Neuronal stem cell (in vitro differentiated cells): ENCODE results near the gene PIP5K1C.
A peak's percentile ranks its signal among the peaks of the same experiment; 100 is the strongest.

Experiments used
- DNase-seq: peaks from one replicate; pipeline ENCODE4 v3.0.0-alpha.2; 2013; ENCODE audit warnings: low spot score
- H2AFZ ChIP-seq: one replicate; pipeline ENCODE4 v1.6.1; 2013; ENCODE audit warnings: mild to moderate bottlenecking, low read length, inconsistent platforms
- H2AK5ac ChIP-seq: 2 replicates; pipeline ENCODE4 v1.6.1; 2013; ENCODE audit warnings: low read depth, mild to moderate bottlenecking, inconsistent platforms, low read length, moderate library complexity, mixed read lengths
- H2BK120ac ChIP-seq: 2 replicates; pipeline ENCODE4 v1.6.1; 2013; ENCODE audit warnings: low read depth, mild to moderate bottlenecking, inconsistent platforms, low read length, moderate library complexity, mixed read lengths
- H2BK12ac ChIP-seq: one replicate; pipeline ENCODE4 v1.6.1; 2013; ENCODE audit warnings: low read length, inconsistent platforms
- H2BK15ac ChIP-seq: 2 replicates; pipeline ENCODE4 v1.6.1; 2013; ENCODE audit warnings: mild to moderate bottlenecking, low read length, inconsistent platforms, mixed read lengths
- H2BK5ac ChIP-seq: one replicate; pipeline ENCODE4 v1.6.1; 2013; ENCODE audit warnings: inconsistent platforms, mild to moderate bottlenecking, low read length, moderate library complexity
- H3K14ac ChIP-seq: one replicate; pipeline ENCODE4 v1.6.1; 2013; ENCODE audit warnings: low read length, inconsistent platforms
- H3K18ac ChIP-seq: 2 replicates; pipeline ENCODE4 v1.6.1; 2013; ENCODE audit warnings: low read length, inconsistent platforms
- H3K23ac ChIP-seq: 2 replicates; pipeline ENCODE4 v1.6.1; 2013; ENCODE audit warnings: low read depth, mild to moderate bottlenecking, mixed read lengths, low read length, inconsistent platforms; ENCODE audit not compliant: poor library complexity
- H3K27ac ChIP-seq: replicated peaks from 3 replicates; pipeline ENCODE4 v1.5.1; 2013; ENCODE audit warnings: low read length, inconsistent platforms
- H3K27me3 ChIP-seq, 3 experiments: 2 replicates each; pipeline ENCODE4 v1.6.1; 2013; ENCODE audit warnings: low read length in 3 of 3, mild to moderate bottlenecking in 2 of 3, inconsistent platforms in 1 of 3, low read depth in 1 of 3, mixed read lengths in 1 of 3, moderate library complexity in 1 of 3; ENCODE audit not compliant: control insufficient read depth in 3 of 3, insufficient read depth in 3 of 3
- H3K36me3 ChIP-seq, 2 donors: replicated peaks in 1 of 2; 2 replicates each; pipeline ENCODE4 v1.6.1; 2013; ENCODE audit warnings: low read length in 2 of 2; ENCODE audit not compliant: control insufficient read depth in 2 of 2, insufficient read depth in 2 of 2
- H3K4ac ChIP-seq: 2 replicates; pipeline ENCODE4 v1.6.1; 2013; ENCODE audit warnings: inconsistent platforms, mild to moderate bottlenecking, low read length, moderate library complexity
- H3K4me1 ChIP-seq, 2 donors: 1 replicate in 1 of 2; 2 replicates in 1 of 2; pipeline ENCODE4 v1.6.1; 2013; ENCODE audit warnings: low read length in 2 of 2, low read depth in 1 of 2; ENCODE audit not compliant: control insufficient read depth in 2 of 2, insufficient read depth in 1 of 2
- H3K4me2 ChIP-seq: one replicate; pipeline ENCODE4 v1.6.1; 2013; ENCODE audit warnings: mild to moderate bottlenecking, low read length, inconsistent platforms; ENCODE audit not compliant: insufficient read depth, poor library complexity, severe bottlenecking
- H3K4me3 ChIP-seq, 2 donors: 2 replicates each; pipeline ENCODE4 v1.5.1; 2013; ENCODE audit warnings: low read length in 2 of 2, mild to moderate bottlenecking in 2 of 2, inconsistent platforms in 1 of 2, moderate library complexity in 1 of 2
- H3K79me1 ChIP-seq: one replicate; pipeline ENCODE4 v1.6.1; 2013; ENCODE audit warnings: low read depth, mild to moderate bottlenecking, inconsistent platforms, low read length, moderate library complexity
- H3K9ac ChIP-seq: one replicate; pipeline ENCODE4 v1.6.1; 2013; ENCODE audit warnings: mild to moderate bottlenecking, low read depth, low read length, inconsistent platforms; ENCODE audit not compliant: poor library complexity
- H3K9me3 ChIP-seq, 2 donors: replicated peaks in 1 of 2; 2 replicates each; pipeline versions ENCODE3 to v1.6.1; 2013; ENCODE audit warnings: low read length in 2 of 2, mild to moderate bottlenecking in 2 of 2, inconsistent platforms in 1 of 2, low read depth in 1 of 2, mixed read lengths in 1 of 2, moderate library complexity in 1 of 2; ENCODE audit not compliant: control insufficient read depth in 2 of 2, insufficient read depth in 1 of 2
- H4K8ac ChIP-seq: one replicate; pipeline ENCODE4 v1.6.1; 2013; ENCODE audit warnings: low read depth, mild to moderate bottlenecking, inconsistent platforms, low read length, moderate library complexity
- H4K91ac ChIP-seq: one replicate; pipeline ENCODE4 v1.6.1; 2013; ENCODE audit warnings: low read length, low read depth, mild to moderate bottlenecking, inconsistent platforms; ENCODE audit not compliant: poor library complexity
- WGBS, 2 donors: extraction: QIAGEN DNeasy Blood & Tissue Kit; methylation state at CpG; one replicate each; pipeline ENCODE4 v1.1.7; 2013; ENCODE audit warnings: missing lambda C conversion rate in 2 of 2, mixed read lengths in 1 of 2; ENCODE audit not compliant: insufficient read length in 2 of 2, insufficient replicate concordance in 1 of 2; ENCODE audit errors: extremely low coverage in 2 of 2; 5-methylcytosine and 5-hydroxymethylcytosine counted together

PIP5K1C gene

GRCh38 chr19:3695986-3696659, 4.1 kb downstream of the PIP5K1C start:
- no peak overlapping the region for H2BK120ac ChIP-seq
- H3K79me1 ChIP-seq: peaks cover 58% of the 10 kb centered on the region
- WGBS, 2 donors: no CpG with 5 or more reads among the region's 23 CpGs
- H3K4me3 ChIP-seq: no peak overlapping the region
- peak overlapping the region; percentile 73 for H2BK12ac ChIP-seq
- no peak overlapping the region for H3K23ac ChIP-seq
- no peak overlapping the region for H2AFZ ChIP-seq
- H3K4me1 ChIP-seq: peaks cover 6 to 8% of the 10 kb centered on the region in 2 donors
- H3K27ac ChIP-seq: no peak overlapping the region
- peaks cover 0 to 2% of the 10 kb centered on the region in 2 donors for H3K9me3 ChIP-seq
- H3K14ac ChIP-seq: peak overlapping the region; percentile 21
- peak overlapping the region; percentile 44 for H3K9ac ChIP-seq
- no peaks in the 10 kb centered on the region for H3K36me3 ChIP-seq
- H3K18ac ChIP-seq: peak overlapping the region; percentile 28
- peak overlapping the region; percentile 28 for H2AK5ac ChIP-seq
- H3K4ac ChIP-seq: no peak overlapping the region
- H2BK15ac ChIP-seq: no peak overlapping the region
- DNase-seq: no peak
- no peak overlapping the region for H3K4me2 ChIP-seq
- no peaks in the 10 kb centered on the region for H3K27me3 ChIP-seq
- H2BK5ac ChIP-seq: no peak overlapping the region
- H4K8ac ChIP-seq: no peak overlapping the region
- peak overlapping the region; percentile 12 for H4K91ac ChIP-seq

GRCh38 chr19:3695124-3695733, 5.0 kb downstream of the PIP5K1C start:
- Histone ChIP-seq H2AFZ (no peak overlapping the region), H2BK12ac (no peak overlapping the region), H2BK15ac (no peak overlapping the region), H3K27me3 (no peaks in the 10 kb centered on the region), H4K91ac (no peak overlapping the region), H2BK5ac (peak overlapping the region; percentile 66), H2BK120ac (no peak overlapping the region), H3K9me3 (peaks cover 4 to 6% of the 10 kb centered on the region in 2 donors), H3K23ac (peak overlapping the region; percentile 55), H3K4ac (no peak overlapping the region), H4K8ac (peak overlapping the region; percentile 17), H3K4me1 (peaks cover 6 to 8% of the 10 kb centered on the region in 2 donors), H3K79me1 (peaks cover 58% of the 10 kb centered on the region), H3K9ac (peak overlapping the region; percentile 30), H3K18ac (no peak overlapping the region), H3K4me2 (no peak overlapping the region), H3K14ac (peak overlapping the region; percentile 56), H3K4me3 (no peak overlapping the region), H3K36me3 (peaks cover 0 to under 1% of the 10 kb centered on the region in 2 donors), H2AK5ac (no peak overlapping the region), H3K27ac (no peak overlapping the region)
- no CpG with 5 or more reads among the region's 25 CpGs for WGBS, 2 donors
- DNase-seq: no peak

- Histone ChIP-seq H3K27me3 (no peaks in the 10 kb centered on the region), H3K4me2 (no peak overlapping the region), H3K4me3 (no peak overlapping the region), H3K36me3 (peaks cover 0 to 7% of the 10 kb centered on the region in 2 donors), H3K27ac (no peak overlapping the region), H2BK5ac (no peak overlapping the region), H3K79me1 (peaks cover 55% of the 10 kb centered on the region), H3K18ac (peak overlapping the region; percentile 48), H2AK5ac (no peak overlapping the region), H4K8ac (peak overlapping the region; percentile 17), H2BK15ac (no peak overlapping the region), H3K9me3 (peaks cover 4 to 6% of the 10 kb centered on the region in 2 donors), H3K23ac (peak overlapping the region; percentile 43), H3K9ac (peak overlapping the region; percentile 30), H3K14ac (no peak overlapping the region), H2AFZ (no peak overlapping the region), H2BK12ac (no peak overlapping the region), H2BK120ac (no peak overlapping the region), H3K4me1 (peaks cover 6 to 8% of the 10 kb centered on the region in 2 donors), H3K4ac (no peak overlapping the region), H4K91ac (no peak overlapping the region)
- DNase-seq: no peak
- WGBS, 2 donors: no CpG with 5 or more reads among the region's 42 CpGs
Measured at GRCh38 chr19:3694361-3695123, 5.7 kb downstream of the PIP5K1C start.
